Mesodermal cell (in vitro differentiated cells): Measurements from ENCODE around the gene RBBP5.
A peak's percentile ranks its signal among the peaks of the same experiment; 100 is the strongest.

Experiments
- H3K27ac ChIP-seq: 2 replicates; pipeline ENCODE4 v1.7.0; 2013; ENCODE audit warnings: mild to moderate bottlenecking, low read depth, low read length, moderate library complexity; ENCODE audit not compliant: severe bottlenecking
- H3K36me3 ChIP-seq: 2 replicates; pipeline ENCODE4 v1.7.1; 2013; ENCODE audit warnings: mild to moderate bottlenecking, low read length, moderate library complexity; ENCODE audit not compliant: control insufficient read depth, insufficient read depth
- H3K4me1 ChIP-seq: one replicate; pipeline ENCODE4 v1.7.1; 2013; ENCODE audit warnings: mild to moderate bottlenecking, low read length; ENCODE audit not compliant: insufficient read depth, control insufficient read depth, poor library complexity, severe bottlenecking
- H3K4me3 ChIP-seq: 2 replicates; pipeline ENCODE4 v1.7.0; 2013; ENCODE audit warnings: low read length, control low read depth, mild to moderate bottlenecking; ENCODE audit not compliant: insufficient read depth, poor library complexity, severe bottlenecking; ENCODE audit errors: extremely low read depth
- H3K9me3 ChIP-seq: 2 replicates; pipeline ENCODE4 v1.7.1; 2013; ENCODE audit warnings: mild to moderate bottlenecking, low read length, moderate library complexity; ENCODE audit not compliant: control insufficient read depth
- WGBS, 2 experiments: methylation state at CpG; one replicate each; pipeline ENCODE4 v1.1.5; 2013; ENCODE audit warnings: missing lambda C conversion rate in 2 of 2; ENCODE audit not compliant: insufficient coverage in 2 of 2; 5-methylcytosine and 5-hydroxymethylcytosine counted together

The RBBP5 gene

DNA sequence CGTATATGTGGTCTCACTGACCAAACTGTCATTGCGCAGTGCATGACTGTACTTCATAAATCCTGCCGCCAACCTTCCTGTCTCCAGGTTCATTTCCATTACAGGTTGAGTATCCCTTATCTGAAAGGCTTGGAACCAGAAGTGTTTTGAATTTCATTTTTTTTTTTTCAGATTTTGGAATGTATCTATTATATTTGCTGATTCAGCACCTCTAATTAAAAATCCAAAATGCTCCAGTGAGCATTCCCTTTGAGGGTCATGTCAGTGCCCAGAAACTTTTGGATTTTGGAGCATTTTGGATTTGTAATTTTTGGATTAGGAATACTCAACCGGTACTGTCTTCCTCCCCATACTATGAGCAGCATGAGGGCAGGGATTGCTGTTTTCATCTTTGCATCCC lies 30.7 kb upstream of the RBBP5 start:
- Histone ChIP-seq H3K36me3 (peaks cover 70% of the 10 kb centered on the region), H3K4me3 (no peak overlapping the region), H3K4me1 (no peaks in the 10 kb centered on the region), H3K27ac (no peak overlapping the region), H3K9me3 (peaks cover 17% of the 10 kb centered on the region)
- WGBS, 2 experiments: 97 to 100% methylated on average over 2 of the region's 4 CpGs

DNA sequence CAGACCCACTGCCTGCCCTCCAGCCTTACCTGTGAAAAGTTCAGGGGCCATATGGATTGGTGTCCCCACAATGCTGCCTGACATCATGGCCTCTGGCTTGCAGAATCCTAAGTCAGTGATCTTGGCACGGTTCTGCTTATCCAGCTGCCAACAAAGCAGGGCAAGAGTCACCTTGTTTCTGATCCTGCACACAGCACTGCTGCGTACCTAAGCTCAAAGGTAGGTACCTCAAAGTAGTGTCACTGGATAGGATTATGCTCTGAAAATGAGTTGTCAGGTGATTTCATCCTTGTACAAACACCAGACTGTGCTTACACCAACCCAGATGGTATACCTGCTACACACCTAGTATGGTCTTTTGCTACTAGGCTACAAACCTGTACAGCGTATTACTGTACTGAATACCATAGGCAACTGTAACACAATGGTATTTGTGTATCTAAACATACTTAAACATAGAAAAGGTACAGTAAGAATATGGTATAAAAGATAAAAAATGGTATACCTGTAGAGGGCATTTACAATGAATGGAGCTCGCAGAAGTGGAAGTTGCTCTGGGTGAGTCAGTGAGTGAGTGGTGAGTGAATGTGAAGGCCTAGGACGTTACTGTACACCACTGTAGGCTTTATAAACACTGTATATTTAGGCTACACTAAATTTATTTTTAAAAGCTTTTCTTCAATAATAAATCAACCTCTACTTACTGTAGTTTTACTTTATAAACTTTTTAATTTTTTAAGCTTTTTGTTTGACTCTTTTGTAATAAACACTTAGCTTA lies 29.1 kb upstream of the RBBP5 start:
- no peak overlapping the region for H3K4me3 ChIP-seq
- H3K27ac ChIP-seq: no peak overlapping the region
- H3K4me1 ChIP-seq: no peaks in the 10 kb centered on the region
- H3K9me3 ChIP-seq: peaks cover 4% of the 10 kb centered on the region
- 64 to 77% methylated on average over 2 to 3 of the region's 5 CpGs for WGBS, 2 experiments
- peaks cover 54% of the 10 kb centered on the region for H3K36me3 ChIP-seq

- no peak overlapping the region for H3K4me3 ChIP-seq
- peaks cover 12% of the 10 kb centered on the region for H3K4me1 ChIP-seq
- no peak overlapping the region for H3K27ac ChIP-seq
- H3K36me3 ChIP-seq: peaks cover 24% of the 10 kb centered on the region
- no peaks in the 10 kb centered on the region for H3K9me3 ChIP-seq
- WGBS, 2 experiments: 80 to 85% methylated on average over 4 of the region's 6 CpGs
Observed at GRCh38 chr1:205147191-205147835, 25.5 kb upstream of the RBBP5 start.

DNA sequence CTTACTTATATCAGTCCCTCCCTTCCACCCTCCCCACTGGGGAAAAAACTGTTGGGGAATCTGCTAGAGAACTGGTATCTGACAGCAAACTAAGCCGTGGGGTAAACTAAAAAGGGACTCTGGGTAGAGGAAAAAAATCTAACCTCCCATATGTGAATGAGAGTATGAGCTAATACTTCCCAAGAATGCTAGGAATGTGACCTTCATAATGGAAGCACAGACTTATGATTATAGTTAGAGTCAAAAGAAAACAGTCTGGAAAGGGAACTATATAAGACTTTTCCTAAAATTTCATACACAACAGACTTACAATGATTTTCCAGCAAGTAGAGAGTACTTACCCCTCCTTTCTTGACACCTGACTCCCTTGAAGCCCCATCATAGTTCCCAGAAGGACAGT lies 23.0 kb upstream of the RBBP5 start:
- peaks cover 7% of the 10 kb centered on the region for H3K36me3 ChIP-seq

DNA sequence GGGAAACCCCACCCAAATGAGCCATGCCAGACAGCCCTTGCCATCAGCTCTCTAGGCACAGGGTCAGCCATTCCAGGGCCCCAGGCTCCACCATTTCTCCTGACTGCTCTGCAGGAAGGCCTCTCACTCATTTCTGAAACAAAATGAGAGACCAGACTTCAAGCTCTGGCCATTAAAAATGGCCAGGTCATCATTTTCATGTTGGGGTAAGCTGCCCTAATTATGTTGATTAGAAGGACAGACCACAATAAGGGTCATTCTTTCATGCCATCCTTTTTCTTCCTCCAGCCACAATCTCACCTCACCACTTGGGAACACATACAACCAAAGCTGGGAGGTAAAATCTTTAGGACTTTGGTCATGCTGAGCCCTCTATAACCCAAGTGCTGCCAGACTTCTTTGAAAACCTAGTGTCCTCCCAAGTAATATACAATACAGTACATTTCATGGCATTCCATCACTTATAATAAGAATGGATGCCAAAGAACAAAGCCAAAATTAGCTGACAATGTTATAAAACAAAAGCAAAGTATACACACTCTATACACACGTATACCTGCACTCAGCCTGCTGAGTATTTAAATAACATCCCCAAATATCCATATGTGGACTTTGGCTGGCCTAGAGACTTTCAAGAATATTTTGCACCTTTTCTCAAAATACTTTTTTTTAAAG lies 22.4 kb upstream of the RBBP5 start:
- Histone ChIP-seq H3K9me3 (no peaks in the 10 kb centered on the region), H3K27ac (no peak overlapping the region), H3K36me3 (peaks cover 7% of the 10 kb centered on the region), H3K4me3 (no peak overlapping the region), H3K4me1 (peaks cover 12% of the 10 kb centered on the region)
- 75 to 100% methylated on average over 1 of the region's 1 CpG for WGBS, 2 experiments

More for the DNA sequence above, 23.0 kb upstream of the RBBP5 start:
- no CpG with 5 or more reads among the region's 1 CpG for WGBS, 2 experiments
- Histone ChIP-seq H3K27ac (peak overlapping the region; percentile 24), H3K4me3 (no peak overlapping the region), H3K4me1 (peaks cover 12% of the 10 kb centered on the region), H3K9me3 (no peaks in the 10 kb centered on the region)

GRCh38 chr1:205142102-205142469 lies 20.3 kb upstream of the RBBP5 start:
- Histone ChIP-seq H3K4me3 (no peak overlapping the region), H3K36me3 (no peaks in the 10 kb centered on the region), H3K9me3 (no peaks in the 10 kb centered on the region), H3K4me1 (peaks cover 12% of the 10 kb centered on the region), H3K27ac (no peak overlapping the region)
- WGBS, 2 experiments: 14% methylated on average over 1 of the region's 2 CpGs; no CpG with 5 or more reads in 1 of the 2 experiments

- no peak overlapping the region for H3K27ac ChIP-seq
- H3K4me3 ChIP-seq: no peak overlapping the region
- H3K36me3 ChIP-seq: no peaks in the 10 kb centered on the region
- no peaks in the 10 kb centered on the region for H3K9me3 ChIP-seq
- peaks cover 12% of the 10 kb centered on the region for H3K4me1 ChIP-seq
- WGBS, 2 experiments: 27 to 33% methylated on average over 9 of the region's 12 CpGs
Observed at GRCh38 chr1:205141236-205142101, 19.7 kb upstream of the RBBP5 start.

DNA sequence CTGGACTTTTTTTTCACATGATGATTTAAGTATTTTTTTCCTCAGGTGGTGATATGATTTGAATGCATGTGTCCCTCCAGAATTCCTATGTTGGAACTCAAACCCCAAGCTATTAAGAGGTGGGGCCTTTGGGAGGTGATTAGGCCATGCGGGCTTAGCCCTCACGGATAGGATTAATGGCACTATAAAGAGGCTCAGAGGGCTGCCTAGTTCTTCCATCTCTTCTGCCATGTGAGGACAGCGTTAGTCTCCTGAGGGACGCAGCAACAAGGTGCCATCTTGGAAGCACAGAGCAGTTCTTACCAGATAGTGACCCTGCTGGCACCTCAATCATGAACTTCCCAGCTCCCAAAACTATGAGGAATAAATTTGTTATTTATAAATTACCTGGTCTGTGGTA lies 18.3 kb upstream of the RBBP5 start:
- peaks cover 11% of the 10 kb centered on the region for H3K4me1 ChIP-seq
- WGBS, 2 experiments: 97 to 100% methylated on average over 3 to 4 of the region's 4 CpGs
- no peak overlapping the region for H3K27ac ChIP-seq
- H3K9me3 ChIP-seq: no peaks in the 10 kb centered on the region
- H3K36me3 ChIP-seq: no peaks in the 10 kb centered on the region
- no peak overlapping the region for H3K4me3 ChIP-seq

DNA sequence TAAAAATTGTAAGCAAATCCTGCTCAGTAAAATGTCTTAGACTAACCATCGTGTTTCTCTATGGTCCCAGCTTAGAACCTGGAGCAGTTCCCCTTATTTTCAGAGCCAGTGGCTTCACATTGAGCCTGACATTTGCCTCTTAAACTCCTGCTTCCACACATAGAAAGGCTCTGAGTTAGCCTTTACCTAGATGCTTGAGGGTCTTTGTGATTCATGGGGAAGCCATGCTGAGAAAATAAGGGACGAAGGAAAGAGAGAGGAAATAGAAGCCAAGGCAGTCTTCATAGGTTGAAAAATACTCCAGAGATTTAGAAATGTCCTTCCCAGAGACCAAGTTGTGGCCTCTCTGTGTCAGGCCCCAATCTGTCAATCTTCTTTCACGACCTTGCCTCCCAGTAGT lies 16.1 kb upstream of the RBBP5 start:
- WGBS, 2 experiments: 79 to 81% methylated on average over 3 of the region's 3 CpGs
- Histone ChIP-seq H3K36me3 (no peaks in the 10 kb centered on the region), H3K9me3 (no peaks in the 10 kb centered on the region), H3K27ac (no peak overlapping the region), H3K4me3 (no peak overlapping the region), H3K4me1 (no peaks in the 10 kb centered on the region)

DNA sequence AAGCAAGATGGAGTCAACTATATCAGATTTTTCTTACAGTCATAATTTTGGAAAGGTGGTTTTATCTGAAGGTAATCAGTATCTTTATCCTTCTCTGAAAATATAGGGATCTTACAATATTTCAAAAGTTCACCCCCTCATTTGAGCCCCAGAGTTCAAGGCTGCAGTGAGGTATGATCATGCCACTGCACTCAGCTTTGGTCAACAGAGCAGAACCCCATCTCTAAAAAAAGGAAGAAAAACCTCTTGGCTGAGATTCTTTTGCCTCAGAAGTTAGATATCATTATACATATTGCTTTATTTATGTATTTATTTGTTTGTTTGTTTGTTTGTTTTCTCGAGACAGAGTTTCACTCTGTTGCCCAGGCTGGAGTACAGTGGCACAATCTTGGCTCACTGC lies 11.5 kb upstream of the RBBP5 start:
- WGBS, 2 experiments: 100% methylated on average over 1 of the region's 1 CpG; no CpG with 5 or more reads in 1 of the 2 experiments

More for the DNA sequence above, 11.5 kb upstream of the RBBP5 start:
- Histone ChIP-seq H3K9me3 (no peaks in the 10 kb centered on the region), H3K4me3 (no peak overlapping the region), H3K27ac (no peak overlapping the region), H3K4me1 (no peaks in the 10 kb centered on the region), H3K36me3 (no peaks in the 10 kb centered on the region)
